ENCODE measurements around the gene EEIG1. TPM values are rescaled to one million over a fixed set of nuclear protein-coding genes. Genes with fewer than 3 reads are reported as not detected.
A peak's percentile ranks its signal among the peaks of the same experiment; 100 is the strongest.
"Not testable (repeated sequence)": the region's sequence is repeated elsewhere in the genome, so short reads cannot be mapped to it uniquely, and the experiment has no call there.

EEIG1 gene
- total and polyA plus RNA-seq, 7 donors: 3.6 to 11.4 (median 6.1) TPM

- intact Hi-C loops (cut with DNase I): loop anchor here in 1 of 2 donors (5.0 kb wide), 1 partner anchor 33 kb away; no protein-coding TSS in a partner anchor
- no peak for TF ChIP-seq CTCF (IDR thresholded peaks at IDR 0.05)
- H3K27ac ChIP-seq: no peak overlapping the region
- H3K36me3 ChIP-seq (ENCODE audit: insufficient read depth in 1 of 2, low read depth in 1 of 2): no peaks in the 10 kb centered on the region
- no peaks in the 10 kb centered on the region for H3K9me3 ChIP-seq
- H3K4me3 ChIP-seq: no peak overlapping the region
- DNase-seq (no peak), ATAC-seq (no peak)
- 52 to 73% (median 53%) methylated on average over 4 of the region's 4 CpGs for WGBS, 3 donors
- no peaks in the 10 kb centered on the region for H3K27me3 ChIP-seq (ENCODE audit: insufficient read depth in 3 of 3, low read length in 2 of 3)
- no peaks in the 10 kb centered on the region for H3K4me1 ChIP-seq
These were observed 44.9 kb upstream of the EEIG1 start for GRCh38 chr9:128025736-128026135.

GRCh38 chr9:128024761-128025308 lies 44.0 kb upstream of the EEIG1 start:
- TF ChIP-seq CTCF (IDR thresholded peaks at IDR 0.05): no peak
- Histone ChIP-seq H3K27ac (no peak overlapping the region), H3K27me3 (ENCODE audit: insufficient read depth in 3 of 3, low read length in 2 of 3) (no peaks in the 10 kb centered on the region), H3K4me1 (no peaks in the 10 kb centered on the region), H3K4me3 (no peak overlapping the region), H3K36me3 (ENCODE audit: insufficient read depth in 1 of 2, low read depth in 1 of 2) (no peaks in the 10 kb centered on the region), H3K9me3 (no peaks in the 10 kb centered on the region)
- WGBS, 3 donors: 61 to 77% (median 66%) methylated on average over 5 of the region's 5 CpGs
- no peak for DNase-seq
- no peak for ATAC-seq
- intact Hi-C loops (cut with DNase I): loop anchor here in 1 of 2 donors (5.0 kb wide), 1 partner anchor 33 kb away; no protein-coding TSS in a partner anchor

GRCh38 chr9:128023671-128024070 lies 42.9 kb upstream of the EEIG1 start:
- DNase-seq; H3K4me1 ChIP-seq; H3K27me3 ChIP-seq (ENCODE audit: insufficient read depth in 3 of 3, low read length in 2 of 3); H3K36me3 ChIP-seq (ENCODE audit: insufficient read depth in 1 of 2, low read depth in 1 of 2); H3K27ac ChIP-seq; ATAC-seq; H3K4me3 ChIP-seq; intact Hi-C loops (cut with DNase I); H3K9me3 ChIP-seq: not testable (repeated sequence)
- 83 to 85% (median 84%) methylated on average over 12 of the region's 12 CpGs for WGBS, 3 donors

- intact Hi-C loops (cut with DNase I): no loop called here
- no peak for DNase-seq
- no peaks in the 10 kb centered on the region for H3K9me3 ChIP-seq
- peak in 2 of 4 donors; percentile 19 to 33 for ATAC-seq
- WGBS, 3 donors: 51 to 63% (median 59%) methylated on average over 2 of the region's 2 CpGs
- no peaks in the 10 kb centered on the region for H3K4me1 ChIP-seq
- no peak overlapping the region for H3K27ac ChIP-seq
- no peaks in the 10 kb centered on the region for H3K27me3 ChIP-seq (ENCODE audit: insufficient read depth in 3 of 3, low read length in 2 of 3)
- no peak overlapping the region for H3K4me3 ChIP-seq
- TF ChIP-seq CTCF (IDR thresholded peaks at IDR 0.05): no peak
- H3K36me3 ChIP-seq (ENCODE audit: insufficient read depth in 1 of 2, low read depth in 1 of 2): no peaks in the 10 kb centered on the region
These were observed 42.1 kb upstream of the EEIG1 start for GRCh38 chr9:128022886-128023285.

- intact Hi-C loops (cut with DNase I): no loop called here
- Histone ChIP-seq H3K4me1 (no peaks in the 10 kb centered on the region), H3K36me3 (ENCODE audit: insufficient read depth in 1 of 2, low read depth in 1 of 2) (no peaks in the 10 kb centered on the region), H3K4me3 (no peak overlapping the region), H3K9me3 (no peaks in the 10 kb centered on the region), H3K27me3 (ENCODE audit: insufficient read depth in 3 of 3, low read length in 2 of 3) (no peaks in the 10 kb centered on the region), H3K27ac (no peak overlapping the region)
- no peak for ATAC-seq
- WGBS, 3 donors: 0 to 91% (median 43%) methylated on average over 1 of the region's 1 CpG
- DNase-seq: no peak
- no peak for TF ChIP-seq CTCF (IDR thresholded peaks at IDR 0.05)
These were observed 40.3 kb upstream of the EEIG1 start for GRCh38 chr9:128021098-128021497.
